ENCODE results near the gene AHSP.
"Not testable (repeated sequence)": the region's sequence is repeated elsewhere in the genome, so short reads cannot be mapped to it uniquely, and the experiment has no call there.

AHSP gene

GRCh38 chr16:31531096-31531495 is 3.4 kb downstream of the AHSP start:
- no peak for DNase-seq (ENCODE audit: low read depth in 2 of 2)

GRCh38 chr16:31532120-31532519 is 4.4 kb downstream of the AHSP start:
- no peak for DNase-seq (ENCODE audit: low read depth in 2 of 2)

GRCh38 chr16:31532896-31533295 is 5.2 kb downstream of the AHSP start:
- no peak for DNase-seq (ENCODE audit: low read depth in 2 of 2)

GRCh38 chr16:31535737-31536136 is 8.0 kb downstream of the AHSP start:
- no peak for DNase-seq (ENCODE audit: low read depth in 2 of 2)

DNA sequence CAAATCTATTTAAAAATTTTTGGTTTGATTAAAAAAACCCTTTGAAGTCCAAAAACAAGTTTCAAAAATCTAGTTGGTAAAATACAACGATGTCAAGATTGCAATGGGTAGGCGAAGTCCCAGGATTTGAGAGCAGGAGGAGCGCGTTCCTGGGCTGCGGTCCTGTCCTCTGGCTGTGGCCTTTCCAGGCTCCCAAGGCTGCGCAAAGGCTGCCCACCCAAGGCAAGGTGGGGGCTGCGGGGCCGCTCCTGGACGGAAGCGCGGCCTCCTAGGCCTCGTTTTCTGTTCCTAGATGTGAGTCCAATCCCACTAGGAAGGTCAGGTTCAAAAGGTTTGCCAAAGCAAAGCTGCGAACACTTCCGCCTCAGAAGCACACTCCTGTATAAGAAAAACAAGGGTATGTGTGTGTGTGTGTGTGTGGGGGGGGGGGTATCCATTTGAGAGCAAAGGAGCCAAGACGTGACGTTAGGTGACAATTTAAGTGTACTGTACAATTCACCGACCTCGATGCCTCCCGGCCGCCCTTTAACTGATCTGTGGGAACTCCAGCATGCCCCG is 9.2 kb downstream of the AHSP start:
- DNase-seq (ENCODE audit: low read depth in 2 of 2): no peak

GRCh38 chr16:31537362-31538242 is 9.9 kb downstream of the AHSP start:
- DNase-seq (ENCODE audit: low read depth in 2 of 2): no peak

DNA sequence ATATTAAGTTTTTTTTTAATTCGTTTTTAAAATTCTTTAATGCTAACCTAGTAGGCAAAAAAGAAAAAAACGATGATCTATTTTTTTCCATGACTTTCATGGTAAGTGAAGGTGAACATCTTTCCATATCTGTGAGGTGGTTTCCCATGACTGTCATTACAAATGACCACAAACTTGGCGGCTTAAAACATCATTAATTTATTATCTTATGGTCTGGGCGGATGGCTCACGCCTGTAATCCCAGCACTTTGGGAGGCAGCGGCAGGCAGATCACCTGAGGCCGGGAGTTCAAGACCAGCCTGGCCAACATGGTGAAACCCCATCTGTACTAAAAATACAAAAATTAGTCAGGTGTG is 10.5 kb downstream of the AHSP start:
- DNase-seq (ENCODE audit: low read depth in 2 of 2): not testable (repeated sequence)

GRCh38 chr16:31539762-31540161 is 12.1 kb downstream of the AHSP start:
- DNase-seq (ENCODE audit: low read depth in 2 of 2): not testable (repeated sequence)

- DNase-seq (ENCODE audit: low read depth in 2 of 2): no peak
Measured at GRCh38 chr16:31542763-31543162, 15.1 kb downstream of the AHSP start.

DNA sequence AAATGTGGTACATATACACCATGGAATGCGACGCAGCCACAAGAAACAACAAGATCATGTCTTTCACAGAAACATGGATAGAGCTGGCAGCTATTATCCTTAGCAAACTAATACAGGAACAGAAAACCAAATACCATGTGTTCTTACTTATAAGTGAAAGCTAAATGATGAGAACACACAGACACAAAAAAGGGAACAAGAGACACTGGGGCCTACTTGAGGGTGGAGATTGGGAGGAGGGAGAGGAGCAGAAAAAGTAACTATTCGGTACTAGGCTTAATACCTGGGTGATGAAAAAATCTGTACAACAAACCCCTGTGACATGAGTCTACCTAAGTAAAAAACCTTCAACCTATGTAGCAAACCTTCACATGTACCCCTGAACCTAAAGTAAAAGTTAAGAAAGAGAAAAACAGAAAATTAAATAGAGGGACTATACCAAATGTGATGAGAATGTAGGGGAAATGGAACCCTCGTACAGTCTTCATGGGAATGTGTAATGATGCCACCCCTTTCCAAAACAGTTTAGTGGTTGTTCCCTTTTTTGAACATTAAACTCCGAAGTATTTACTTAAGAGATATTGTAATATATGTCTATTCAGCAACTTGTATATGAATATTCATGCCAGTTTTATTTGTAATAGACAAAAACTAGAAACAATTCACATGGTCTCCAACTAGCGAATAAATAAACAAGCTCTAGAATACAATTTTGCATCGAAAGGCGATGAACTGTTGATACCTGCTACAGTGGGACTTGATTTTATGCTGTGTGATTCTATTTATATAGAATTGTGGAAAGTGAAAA is 33.9 kb downstream of the AHSP start:
- no peak for DNase-seq (ENCODE audit: low read depth in 2 of 2)

GRCh38 chr16:31568577-31569359 is 41.1 kb downstream of the AHSP start:
- no peak for DNase-seq (ENCODE audit: low read depth in 2 of 2)

DNA sequence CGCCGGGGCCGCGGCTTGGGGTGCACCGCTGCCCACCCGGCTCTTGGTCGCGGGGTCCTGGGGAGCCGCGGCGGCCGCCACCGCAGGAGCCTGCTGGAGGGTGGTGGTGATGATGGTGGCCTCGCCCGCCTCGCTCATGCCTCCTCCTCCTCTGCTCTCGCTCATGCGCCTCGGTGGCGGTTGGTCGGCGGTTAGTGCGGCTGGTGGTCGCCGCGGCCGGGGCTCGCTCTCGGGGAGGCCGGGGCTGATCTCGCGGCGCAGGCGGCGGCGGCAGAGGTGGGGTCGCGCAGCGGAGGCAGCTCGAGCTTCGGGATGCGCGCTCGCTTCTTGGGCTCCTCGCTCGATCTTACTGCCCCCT is 41.6 kb downstream of the AHSP start:
- DNase-seq (ENCODE audit: low read depth in 2 of 2): no peak

GRCh38 chr16:31572821-31573220 is 45.1 kb downstream of the AHSP start:
- no peak for DNase-seq (ENCODE audit: low read depth in 2 of 2)

DNA sequence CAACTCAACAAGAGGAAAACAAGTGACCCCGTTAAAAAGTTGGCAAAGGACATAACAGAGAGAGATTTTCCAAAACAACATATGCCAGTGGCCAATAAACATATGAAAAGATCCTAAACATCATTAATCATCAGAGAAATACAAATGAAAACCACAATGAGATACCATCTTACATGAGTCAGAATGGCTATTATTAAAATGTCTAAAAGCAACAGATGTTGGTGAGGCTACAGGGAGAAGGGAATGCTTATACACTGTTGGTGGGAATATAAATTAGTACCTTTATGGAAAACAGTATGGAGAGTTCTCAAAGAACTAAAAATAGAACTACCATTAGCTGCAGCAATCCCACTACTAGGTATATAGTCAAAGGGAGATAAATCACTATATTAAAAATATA is 46.5 kb downstream of the AHSP start:
- DNase-seq (ENCODE audit: low read depth in 2 of 2): not testable (repeated sequence)

GRCh38 chr16:31577411-31577810 is 49.7 kb downstream of the AHSP start:
- DNase-seq (ENCODE audit: low read depth in 2 of 2): no peak

Measured in stimulated activated CD4-positive, alpha-beta T cell treated with anti-CD3 and anti-CD28 coated beads, Interleukin-12 subunit alpha, Interleukin-12 subunit beta, amount 100 ng/mL, for 24 hours (primary cell).